Fibroblast of mammary gland (primary cell): ENCODE results near the gene CCT7.

Experiments
- DNase-seq: peaks from one replicate; pipeline ENCODE4 v3.0.0-alpha.2; 2010; ENCODE audit warnings: low read depth
- H3K4me3 ChIP-seq: 2 replicates; pipeline ENCODE4 v1.5.1; 2011; ENCODE audit warnings: low read depth, mild to moderate bottlenecking, low read length, moderate library complexity; ENCODE audit not compliant: control insufficient read depth
- TF ChIP-seq, protein P1 (sequence below): conservative IDR thresholded peaks from 2 replicates; pipeline ENCODE4 v1.5.1; 2011; ENCODE audit warnings: low read depth, low read length, inconsistent platforms; ENCODE audit not compliant: control insufficient read depth, insufficient read depth

The CCT7 gene

DNA sequence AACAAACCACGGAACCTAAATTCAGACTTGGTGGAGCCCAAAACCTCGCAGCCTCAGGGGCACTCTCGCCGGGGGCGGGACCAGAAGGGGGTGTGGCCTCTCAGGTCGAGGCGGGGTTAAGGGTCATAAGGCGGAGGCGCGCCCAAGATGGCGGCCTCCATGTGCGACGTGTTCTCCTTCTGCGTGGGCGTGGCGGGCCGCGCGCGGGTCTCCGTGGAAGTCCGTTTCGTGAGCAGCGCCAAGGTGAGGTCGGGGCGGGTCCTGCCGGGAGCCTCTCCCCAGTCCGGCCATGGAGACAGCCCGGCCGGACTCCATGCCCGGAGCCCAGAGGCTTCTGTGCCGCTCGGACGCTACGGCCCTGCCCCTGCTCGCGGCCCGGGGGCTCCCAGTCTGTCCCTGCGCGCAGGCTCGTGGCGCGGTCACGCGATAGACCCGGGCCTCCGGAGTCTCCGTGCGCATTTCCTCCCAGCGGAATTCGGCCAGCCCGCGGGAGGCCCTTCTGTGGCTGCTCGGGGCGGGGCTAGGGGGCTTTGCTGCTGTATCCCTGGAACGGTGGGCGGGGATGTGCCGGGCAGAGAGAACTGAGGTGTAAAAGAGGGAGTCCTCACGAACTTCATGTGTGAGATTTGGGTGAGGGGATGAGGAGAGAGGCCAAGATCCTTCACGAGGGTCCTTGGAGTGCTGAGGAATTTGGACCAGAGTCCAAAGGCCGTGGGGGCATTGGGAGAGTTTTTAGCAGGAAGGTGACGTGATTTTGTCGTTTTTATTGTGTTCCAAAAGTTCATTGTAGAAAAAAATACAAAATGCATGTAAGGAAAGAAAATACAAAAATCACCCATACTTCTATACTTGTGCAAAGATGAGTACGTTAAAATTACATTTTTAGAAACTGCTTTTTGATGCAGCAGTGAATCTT, 19.7 kb upstream of the CCT7 start, which contains the start of gene SMYD5:
SMYD5 (plus strand) TSS at position 126 of the 916 bp plus-strand sequence; CDS start at position 148, 22 bp downstream.
- TF ChIP-seq, protein P1, sequence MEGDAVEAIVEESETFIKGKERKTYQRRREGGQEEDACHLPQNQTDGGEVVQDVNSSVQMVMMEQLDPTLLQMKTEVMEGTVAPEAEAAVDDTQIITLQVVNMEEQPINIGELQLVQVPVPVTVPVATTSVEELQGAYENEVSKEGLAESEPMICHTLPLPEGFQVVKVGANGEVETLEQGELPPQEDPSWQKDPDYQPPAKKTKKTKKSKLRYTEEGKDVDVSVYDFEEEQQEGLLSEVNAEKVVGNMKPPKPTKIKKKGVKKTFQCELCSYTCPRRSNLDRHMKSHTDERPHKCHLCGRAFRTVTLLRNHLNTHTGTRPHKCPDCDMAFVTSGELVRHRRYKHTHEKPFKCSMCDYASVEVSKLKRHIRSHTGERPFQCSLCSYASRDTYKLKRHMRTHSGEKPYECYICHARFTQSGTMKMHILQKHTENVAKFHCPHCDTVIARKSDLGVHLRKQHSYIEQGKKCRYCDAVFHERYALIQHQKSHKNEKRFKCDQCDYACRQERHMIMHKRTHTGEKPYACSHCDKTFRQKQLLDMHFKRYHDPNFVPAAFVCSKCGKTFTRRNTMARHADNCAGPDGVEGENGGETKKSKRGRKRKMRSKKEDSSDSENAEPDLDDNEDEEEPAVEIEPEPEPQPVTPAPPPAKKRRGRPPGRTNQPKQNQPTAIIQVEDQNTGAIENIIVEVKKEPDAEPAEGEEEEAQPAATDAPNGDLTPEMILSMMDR = no peak
- H3K4me3 ChIP-seq = peak within 1 kb of the TSS; percentile 88
- peak; percentile 81 for DNase-seq

DNA sequence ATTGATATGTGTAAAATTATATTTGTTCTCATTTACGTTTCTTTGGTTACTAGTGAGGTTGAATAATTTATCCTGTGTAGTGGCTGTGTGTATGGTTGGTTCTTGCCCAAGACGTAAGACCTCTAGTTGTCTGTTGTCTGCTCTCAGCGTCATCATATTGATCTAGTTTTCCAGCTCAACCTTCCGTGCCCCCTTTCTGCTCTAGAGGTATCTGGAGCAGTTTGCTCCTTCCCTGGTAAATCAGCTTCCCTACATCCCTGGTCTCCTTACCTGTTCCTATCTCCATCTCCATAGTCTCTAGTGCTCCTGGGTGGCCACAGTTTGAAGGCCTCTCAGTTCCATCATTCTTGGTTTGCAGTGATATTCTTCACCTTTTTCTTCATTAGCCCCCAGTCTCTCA, 18.9 kb upstream of the CCT7 start:
- DNase-seq = no peak
- TF ChIP-seq, protein P1 = no peak
- peak overlapping the region; percentile 9 for H3K4me3 ChIP-seq

DNA sequence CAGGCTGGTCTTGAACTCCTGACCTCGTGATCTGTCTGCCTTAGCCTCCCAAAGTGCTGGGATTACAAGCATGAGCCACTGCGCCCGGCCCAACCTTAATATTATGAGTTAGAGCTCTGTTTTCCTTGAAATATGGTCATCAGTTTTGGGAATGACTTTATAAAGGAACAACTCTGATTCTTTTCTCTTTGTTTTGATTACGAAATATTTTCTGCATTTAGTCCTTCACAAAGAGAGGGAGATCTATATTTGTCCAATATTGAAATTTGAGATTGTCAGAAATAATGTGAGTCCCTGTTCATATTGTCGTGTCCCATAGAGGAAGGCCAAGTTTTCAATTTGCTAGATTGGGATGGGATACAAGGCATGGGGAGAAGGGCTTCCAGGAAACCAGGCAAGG, 16.9 kb upstream of the CCT7 start:
- TF ChIP-seq, protein P1 = no peak
- no peak for DNase-seq
- H3K4me3 ChIP-seq = no peak overlapping the region

DNA sequence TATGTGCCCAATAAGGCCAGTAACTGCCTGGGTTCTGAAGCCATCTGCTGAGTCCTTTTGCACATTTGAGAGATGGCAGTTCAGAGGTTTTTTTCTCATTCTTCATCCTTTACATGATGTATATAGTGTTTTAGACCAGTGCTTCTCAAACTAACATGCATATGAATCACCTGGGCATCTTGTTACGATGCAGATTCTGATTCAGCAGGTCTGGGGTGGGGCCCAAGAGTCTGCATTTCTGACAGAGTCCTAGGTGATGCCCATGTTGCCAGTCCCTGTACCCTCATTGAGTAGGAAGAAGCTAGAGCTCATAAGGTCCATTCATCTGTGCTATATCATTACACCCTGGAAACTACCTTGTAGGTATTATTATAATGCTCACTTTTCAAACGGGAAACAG, 16.3 kb upstream of the CCT7 start:
- DNase-seq = no peak
- TF ChIP-seq, protein P1 = no peak
- H3K4me3 ChIP-seq = no peak overlapping the region

DNA sequence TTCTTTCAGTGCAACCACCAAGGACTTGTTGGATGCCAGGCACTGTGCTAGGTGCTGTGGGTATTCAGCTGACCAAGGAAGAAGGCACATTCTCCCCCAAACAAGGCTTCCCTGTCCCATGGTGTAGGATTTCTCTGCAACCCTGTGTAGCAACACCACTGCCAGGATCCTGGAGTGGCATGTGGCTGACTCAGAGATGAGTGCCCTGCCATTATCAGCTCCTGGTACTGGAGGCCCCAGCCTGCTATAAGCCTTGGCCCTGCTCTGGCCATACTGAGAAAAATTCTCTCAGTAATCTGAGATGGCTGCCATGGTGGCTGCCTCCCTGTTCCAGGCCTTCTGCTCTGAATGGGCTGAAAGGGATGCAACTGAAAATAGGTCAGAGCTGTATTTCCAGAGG, 15.8 kb upstream of the CCT7 start:
- DNase-seq = peak; percentile 20
- TF ChIP-seq, protein P1 = no peak
- no peak overlapping the region for H3K4me3 ChIP-seq

DNA sequence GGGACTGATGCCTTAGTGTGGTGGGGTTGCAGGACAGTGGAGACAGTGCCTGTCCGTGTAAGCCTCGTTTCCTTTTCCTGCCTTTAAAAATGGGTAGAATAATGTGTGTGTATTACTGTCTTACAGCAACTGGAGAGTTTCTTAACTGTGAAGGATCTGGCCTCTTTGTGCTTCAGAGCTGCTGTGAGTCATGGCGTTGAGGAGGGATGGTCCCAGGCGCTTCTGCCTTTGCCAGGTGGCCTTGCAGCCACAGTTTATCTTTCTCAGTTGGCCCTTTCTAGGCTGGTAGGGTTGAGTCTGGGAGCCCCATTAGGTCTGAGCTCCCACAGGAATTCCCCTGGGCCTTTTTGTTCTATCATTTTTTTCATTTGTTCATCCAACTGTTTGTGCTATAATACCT, 10.3 kb upstream of the CCT7 start:
- H3K4me3 ChIP-seq = no peak overlapping the region
- no peak for DNase-seq
- TF ChIP-seq, protein P1 = no peak
